GM15510 (cell line): ENCODE measurements around the gene SPATS2L.

Experiments
- POLR2A ChIP-seq: IDR thresholded peaks from 3 replicates; pipeline ENCODE4 v1.6.1; 2011; ENCODE audit warnings: borderline replicate concordance; ENCODE audit not compliant: insufficient read length; ENCODE audit errors: extremely low read depth

Gene SPATS2L

GRCh38 chr2:200321780-200322534 is 15.5 kb downstream of the SPATS2L start:
- no peak for TF ChIP-seq POLR2A

GRCh38 chr2:200322607-200323006 is 16.1 kb downstream of the SPATS2L start:
- no peak for TF ChIP-seq POLR2A

GRCh38 chr2:200324362-200324761 is 17.9 kb downstream of the SPATS2L start:
- TF ChIP-seq POLR2A: no peak

GRCh38 chr2:200329384-200329783 is 22.9 kb downstream of the SPATS2L start:
- TF ChIP-seq POLR2A: no peak

GRCh38 chr2:200329798-200330197 is 23.3 kb downstream of the SPATS2L start:
- no peak for TF ChIP-seq POLR2A

- TF ChIP-seq POLR2A: no peak
Measured at GRCh38 chr2:200330351-200331060, 24.0 kb downstream of the SPATS2L start.

GRCh38 chr2:200331061-200331400 is 24.5 kb downstream of the SPATS2L start:
- TF ChIP-seq POLR2A: no peak

GRCh38 chr2:200335657-200336056 is 29.2 kb downstream of the SPATS2L start:
- TF ChIP-seq POLR2A: no peak

- no peak for TF ChIP-seq POLR2A
Measured at GRCh38 chr2:200336980-200337615, 30.6 kb downstream of the SPATS2L start.

- no peak for TF ChIP-seq POLR2A
Measured at GRCh38 chr2:200337621-200338020, 31.1 kb downstream of the SPATS2L start.

- TF ChIP-seq POLR2A: no peak
Measured at GRCh38 chr2:200338692-200339091, 32.2 kb downstream of the SPATS2L start.

- TF ChIP-seq POLR2A: no peak
Measured at GRCh38 chr2:200340508-200341224, 34.2 kb downstream of the SPATS2L start.

GRCh38 chr2:200341376-200341775 is 34.9 kb downstream of the SPATS2L start:
- TF ChIP-seq POLR2A: no peak

- no peak for TF ChIP-seq POLR2A
Measured at GRCh38 chr2:200342235-200342634, 35.7 kb downstream of the SPATS2L start.

GRCh38 chr2:200342654-200343053 is 36.2 kb downstream of the SPATS2L start:
- no peak for TF ChIP-seq POLR2A
